ENCODE data around the gene KCTD8. TPM values are rescaled to one million over a fixed set of nuclear protein-coding genes. Genes with fewer than 3 reads are reported as not detected.

The KCTD8 gene
- total RNA-seq, 2 donors from 2014 or later, result 0.26 TPM; not detected in 1

- no peaks in the 10 kb centered on the region for H3K36me3 ChIP-seq (replicated peaks in 1 of 2; ENCODE audit: insufficient read depth in 1 of 2, low read depth in 2 of 2)
- H3K27ac ChIP-seq, result no peak overlapping the region
- intact Hi-C loops (cut with DNase I), result no loop called here
- DNase-seq (no peak), ATAC-seq (no peak)
- H3K27me3 ChIP-seq, result no peaks in the 10 kb centered on the region
- no peaks in the 10 kb centered on the region for H3K9me3 ChIP-seq
- H3K4me3 ChIP-seq, result no peak overlapping the region
- no peaks in the 10 kb centered on the region for H3K4me1 ChIP-seq
- no peak for TF ChIP-seq CTCF (IDR thresholded peaks at IDR 0.05)
- TF ChIP-seq POLR2A (IDR thresholded peaks at IDR 0.05), result no peak
Observed at GRCh38 chr4:44479731-44480130, 31.1 kb upstream of the KCTD8 start.

- H3K4me3 ChIP-seq, result no peak overlapping the region
- H3K27ac ChIP-seq, result no peak overlapping the region
- TF ChIP-seq POLR2A (IDR thresholded peaks at IDR 0.05), result no peak
- TF ChIP-seq CTCF (IDR thresholded peaks at IDR 0.05), result no peak
- WGBS, 2 donors, result 22 to 63% methylated on average over 1 of the region's 1 CpG
- no peaks in the 10 kb centered on the region for H3K27me3 ChIP-seq
- H3K9me3 ChIP-seq, result no peaks in the 10 kb centered on the region
- DNase-seq (no peak), ATAC-seq (no peak)
- no peaks in the 10 kb centered on the region for H3K4me1 ChIP-seq
- no peaks in the 10 kb centered on the region for H3K36me3 ChIP-seq (replicated peaks in 1 of 2; ENCODE audit: insufficient read depth in 1 of 2, low read depth in 2 of 2)
- intact Hi-C loops (cut with DNase I), result no loop called here
Observed at GRCh38 chr4:44462259-44462658, 13.7 kb upstream of the KCTD8 start.

- peak overlapping the region in 2 of 4 donors; percentile 37 to 71 for H3K27ac ChIP-seq
- no peaks in the 10 kb centered on the region for H3K36me3 ChIP-seq (replicated peaks in 1 of 2; ENCODE audit: insufficient read depth in 1 of 2, low read depth in 2 of 2)
- TF ChIP-seq CTCF (IDR thresholded peaks at IDR 0.05) (no peak), POLR2A (IDR thresholded peaks at IDR 0.05) (peak in 2 of 3 donors; percentile 7 to 23)
- peaks cover 0 to 7% of the 10 kb centered on the region in 2 donors for H3K27me3 ChIP-seq
- peak; percentile 22 to 51 (median 38) for DNase-seq
- peak; percentile 51 for ATAC-seq
- H3K9me3 ChIP-seq, result no peaks in the 10 kb centered on the region
- peak overlapping the region in 1 of 2 donors; percentile 43 for H3K4me3 ChIP-seq
- intact Hi-C loops (cut with DNase I), result no loop called here
- WGBS, 2 donors, result 2 to 5% methylated on average over 11 to 107 of the region's 110 CpGs
- peaks cover 28% of the 10 kb centered on the region for H3K4me1 ChIP-seq
Observed at GRCh38 chr4:44447563-44448504, 775 bp downstream of the KCTD8 start.

- H3K4me1 ChIP-seq, result peaks cover 28% of the 10 kb centered on the region
- H3K27ac ChIP-seq, result peak overlapping the region in 1 of 4 donors; percentile 71
- H3K4me3 ChIP-seq, result no peak overlapping the region
- peaks cover 0 to 7% of the 10 kb centered on the region in 2 donors for H3K27me3 ChIP-seq
- 3 to 5% methylated on average over 30 to 32 of the region's 32 CpGs for WGBS, 2 donors
- TF ChIP-seq CTCF (IDR thresholded peaks at IDR 0.05), result no peak
- no peak for TF ChIP-seq POLR2A (IDR thresholded peaks at IDR 0.05)
- H3K36me3 ChIP-seq (replicated peaks in 1 of 2; ENCODE audit: insufficient read depth in 1 of 2, low read depth in 2 of 2), result no peaks in the 10 kb centered on the region
- intact Hi-C loops (cut with DNase I), result no loop called here
- peak; percentile 2 to 21 (median 17) for DNase-seq
- no peaks in the 10 kb centered on the region for H3K9me3 ChIP-seq
- no peak for ATAC-seq
Observed at GRCh38 chr4:44446801-44447562, 1.6 kb downstream of the KCTD8 start.
